Retinal pigment epithelial cell (primary cell): ENCODE measurements around the gene FXR2.

ENCODE experiments used
- DNase-seq: peaks from one replicate; pipeline ENCODE4 v3.0.0-alpha.2; 2010; ENCODE audit warnings: low read depth
- H3K4me3 ChIP-seq: 2 replicates; pipeline ENCODE4 v1.5.1; 2011; ENCODE audit warnings: mild to moderate bottlenecking, low read length, control low read depth, moderate library complexity
- TF ChIP-seq, protein P1 (sequence below): conservative IDR thresholded peaks from 2 replicates; pipeline ENCODE4 v1.5.1; 2011; ENCODE audit warnings: low read depth, low read length, control low read depth, inconsistent platforms

FXR2 gene

DNA sequence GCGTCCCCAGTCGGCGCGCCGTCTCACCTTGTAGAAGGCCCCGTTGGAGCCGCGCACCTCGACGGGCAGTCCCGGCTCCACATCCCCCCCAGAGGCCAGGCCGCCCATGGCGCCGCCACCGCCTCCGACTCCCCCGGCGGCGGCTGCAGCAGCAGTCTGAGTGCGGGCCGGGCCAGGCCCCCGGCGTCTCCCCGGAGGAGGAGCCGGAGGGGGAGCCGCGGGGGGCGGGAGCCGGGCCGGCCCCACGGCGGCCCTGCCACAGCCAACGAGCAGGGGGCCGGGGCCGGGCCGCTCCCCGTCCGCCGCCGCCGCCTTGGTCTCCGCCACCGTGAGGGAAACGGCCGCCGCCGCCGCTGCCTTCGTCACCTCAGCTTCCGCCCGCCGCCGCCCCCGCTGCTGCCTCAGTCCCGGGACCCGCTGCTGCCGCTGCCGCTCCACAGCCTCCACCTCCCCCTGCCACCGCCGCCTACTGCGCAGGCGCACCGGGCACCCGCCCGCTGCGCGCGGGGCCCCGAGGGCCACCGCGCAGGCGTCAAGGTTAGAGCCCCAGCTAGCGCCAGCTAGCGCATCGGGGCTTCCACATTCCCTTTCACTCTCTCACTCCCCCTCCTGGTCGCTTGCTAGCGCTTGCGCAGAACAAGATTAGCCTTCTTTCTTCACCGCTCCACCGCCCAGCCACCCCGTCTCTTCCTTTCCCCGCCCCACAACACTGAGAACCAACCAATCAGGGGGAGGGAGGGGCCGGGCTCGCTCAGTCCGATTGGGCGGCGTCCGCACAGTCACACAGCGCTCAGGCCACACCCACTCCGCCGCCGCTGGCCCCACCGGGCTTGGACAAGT, at the start of gene FXR2:
FXR2 (minus strand) TSS at position 473 of the 840 bp plus-strand sequence; CDS start at position 108, 365 bp downstream.
- peak; percentile 99 for DNase-seq
- TF ChIP-seq, protein P1, sequence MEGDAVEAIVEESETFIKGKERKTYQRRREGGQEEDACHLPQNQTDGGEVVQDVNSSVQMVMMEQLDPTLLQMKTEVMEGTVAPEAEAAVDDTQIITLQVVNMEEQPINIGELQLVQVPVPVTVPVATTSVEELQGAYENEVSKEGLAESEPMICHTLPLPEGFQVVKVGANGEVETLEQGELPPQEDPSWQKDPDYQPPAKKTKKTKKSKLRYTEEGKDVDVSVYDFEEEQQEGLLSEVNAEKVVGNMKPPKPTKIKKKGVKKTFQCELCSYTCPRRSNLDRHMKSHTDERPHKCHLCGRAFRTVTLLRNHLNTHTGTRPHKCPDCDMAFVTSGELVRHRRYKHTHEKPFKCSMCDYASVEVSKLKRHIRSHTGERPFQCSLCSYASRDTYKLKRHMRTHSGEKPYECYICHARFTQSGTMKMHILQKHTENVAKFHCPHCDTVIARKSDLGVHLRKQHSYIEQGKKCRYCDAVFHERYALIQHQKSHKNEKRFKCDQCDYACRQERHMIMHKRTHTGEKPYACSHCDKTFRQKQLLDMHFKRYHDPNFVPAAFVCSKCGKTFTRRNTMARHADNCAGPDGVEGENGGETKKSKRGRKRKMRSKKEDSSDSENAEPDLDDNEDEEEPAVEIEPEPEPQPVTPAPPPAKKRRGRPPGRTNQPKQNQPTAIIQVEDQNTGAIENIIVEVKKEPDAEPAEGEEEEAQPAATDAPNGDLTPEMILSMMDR, result peak; percentile 72
- peak within 1 kb of the TSS; percentile 87 for H3K4me3 ChIP-seq

DNA sequence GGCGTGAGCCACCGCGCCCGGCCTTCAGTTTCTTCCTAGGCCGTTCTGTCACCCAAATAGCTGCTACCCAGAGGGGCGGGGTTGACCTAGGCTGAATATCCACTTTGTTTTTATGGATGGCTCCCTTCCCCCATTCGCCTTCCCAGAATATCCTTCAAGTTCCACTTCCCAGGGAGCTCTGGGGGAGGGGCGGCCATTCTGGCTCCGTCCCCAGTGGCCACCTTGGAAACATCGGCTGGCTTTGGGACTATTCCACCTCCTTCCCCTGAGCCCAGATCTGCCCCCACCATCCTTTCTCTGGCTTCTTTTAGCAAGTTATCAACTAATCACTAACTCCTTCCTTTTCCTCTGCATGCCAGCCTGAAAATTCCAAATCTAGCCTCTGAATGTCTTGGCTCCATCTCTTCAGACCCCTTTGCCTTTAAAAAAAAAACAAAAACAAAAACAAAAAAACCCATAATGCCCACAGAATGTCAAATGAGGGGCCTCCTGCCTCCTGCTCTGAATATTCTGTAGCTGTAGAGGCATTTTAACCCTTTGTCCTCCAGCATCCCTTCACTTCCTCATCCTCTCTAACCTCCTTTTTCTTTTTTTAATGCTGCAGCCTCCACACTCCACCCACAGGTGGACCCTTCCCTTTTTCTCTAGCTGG, 42.4 kb upstream of the FXR2 start:
- TF ChIP-seq, protein P1, result peak; percentile 7
- H3K4me3 ChIP-seq, result no peak overlapping the region
- no peak for DNase-seq

DNA sequence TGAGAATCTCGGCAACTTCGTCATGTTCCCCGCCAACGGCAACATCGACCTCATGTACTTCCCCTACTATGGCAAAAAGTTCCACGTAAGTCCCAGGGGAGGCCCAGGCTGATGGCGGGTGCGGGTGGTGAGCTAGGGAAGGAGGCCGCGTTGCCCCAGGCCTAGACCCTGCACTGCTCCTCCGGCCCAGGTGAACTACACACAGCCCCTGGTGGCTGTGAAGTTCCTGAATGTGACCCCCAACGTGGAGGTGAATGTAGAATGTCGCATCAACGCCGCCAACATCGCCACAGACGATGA, 40.8 kb upstream of the FXR2 start:
- DNase-seq, result no peak
- H3K4me3 ChIP-seq, result no peak overlapping the region
- TF ChIP-seq, protein P1, result no peak

DNA sequence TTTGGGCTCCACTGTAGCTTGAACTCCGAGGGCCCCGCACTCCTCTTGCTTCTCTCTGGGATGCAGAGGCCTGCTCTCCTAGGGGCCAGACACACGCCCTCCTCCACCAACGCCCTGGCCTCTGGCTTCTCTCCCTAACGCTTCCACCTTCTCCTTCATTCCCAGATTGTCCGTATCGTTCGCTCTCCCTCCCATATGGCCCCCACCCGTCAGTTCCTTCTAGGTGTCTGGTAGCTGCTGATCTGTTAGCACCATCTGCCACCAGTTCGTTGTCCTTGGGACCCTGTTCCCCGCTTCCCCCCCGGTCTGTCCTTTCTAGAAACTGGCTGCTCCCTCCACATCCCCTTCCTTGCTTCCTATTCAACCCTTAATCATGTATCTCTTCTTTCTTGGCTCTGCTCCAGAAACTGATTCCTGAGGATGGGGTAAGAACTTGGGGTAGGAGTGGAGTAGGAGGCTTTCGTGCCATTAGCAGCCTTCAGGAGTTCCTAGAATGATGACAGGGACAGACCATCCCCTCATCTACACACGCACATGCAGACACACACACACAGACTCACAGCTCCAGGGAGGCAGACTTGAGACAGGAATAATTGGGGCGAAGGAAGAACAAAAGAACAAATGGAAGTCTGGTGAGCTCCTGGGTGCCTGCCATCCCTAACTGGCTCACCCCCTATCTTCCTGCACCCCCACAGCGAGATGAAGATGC, 40.3 kb upstream of the FXR2 start:
- DNase-seq, result no peak
- H3K4me3 ChIP-seq, result no peak overlapping the region
- TF ChIP-seq, protein P1, result no peak

DNA sequence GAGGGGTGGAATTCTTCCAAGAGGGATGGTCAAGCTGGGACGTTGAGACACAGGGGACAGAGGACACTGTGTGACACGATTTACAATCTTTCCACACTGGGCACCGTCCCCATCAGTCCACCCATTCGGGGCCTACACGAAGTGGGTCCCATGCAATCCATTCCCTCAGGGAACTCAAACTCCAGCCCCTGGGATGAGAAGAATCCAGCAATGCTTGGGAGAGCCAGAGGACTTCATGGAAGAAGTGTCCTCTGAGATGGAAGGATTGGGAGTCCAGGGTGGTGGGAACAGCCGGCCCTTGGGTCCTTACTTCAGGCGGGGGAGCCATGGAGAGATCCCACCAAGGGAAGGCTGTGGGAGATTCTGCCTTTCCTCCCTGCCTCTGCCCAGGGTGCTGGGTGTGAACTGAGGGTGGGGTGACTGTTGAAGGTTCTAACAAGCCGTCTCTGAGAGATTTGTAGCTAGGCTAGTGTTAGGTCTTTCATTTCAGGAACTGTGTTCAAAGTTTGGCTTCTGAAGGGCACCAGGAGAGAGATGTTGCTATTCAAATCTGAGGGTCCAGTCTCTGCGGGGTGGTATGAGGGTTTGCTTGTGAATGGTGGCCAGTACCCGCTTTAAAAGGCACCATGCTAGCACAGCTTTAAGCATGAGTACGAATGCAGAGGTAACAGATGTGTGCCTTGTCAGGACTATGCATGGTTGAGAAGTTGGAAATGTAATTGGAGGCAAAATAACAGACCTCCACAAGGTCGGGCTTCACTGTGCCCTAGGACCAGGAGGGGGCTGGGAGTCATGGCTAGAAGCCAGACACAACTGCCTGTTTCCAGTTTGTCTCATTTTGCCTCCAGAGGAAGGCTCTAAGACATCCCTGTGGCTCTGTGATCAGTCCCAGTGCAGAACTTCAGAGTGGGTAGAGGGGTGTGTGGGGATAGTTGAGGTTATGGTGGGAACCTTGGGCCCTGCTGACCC, 38.0 kb upstream of the FXR2 start:
- no peak for DNase-seq
- TF ChIP-seq, protein P1, result no peak
- no peak overlapping the region for H3K4me3 ChIP-seq

DNA sequence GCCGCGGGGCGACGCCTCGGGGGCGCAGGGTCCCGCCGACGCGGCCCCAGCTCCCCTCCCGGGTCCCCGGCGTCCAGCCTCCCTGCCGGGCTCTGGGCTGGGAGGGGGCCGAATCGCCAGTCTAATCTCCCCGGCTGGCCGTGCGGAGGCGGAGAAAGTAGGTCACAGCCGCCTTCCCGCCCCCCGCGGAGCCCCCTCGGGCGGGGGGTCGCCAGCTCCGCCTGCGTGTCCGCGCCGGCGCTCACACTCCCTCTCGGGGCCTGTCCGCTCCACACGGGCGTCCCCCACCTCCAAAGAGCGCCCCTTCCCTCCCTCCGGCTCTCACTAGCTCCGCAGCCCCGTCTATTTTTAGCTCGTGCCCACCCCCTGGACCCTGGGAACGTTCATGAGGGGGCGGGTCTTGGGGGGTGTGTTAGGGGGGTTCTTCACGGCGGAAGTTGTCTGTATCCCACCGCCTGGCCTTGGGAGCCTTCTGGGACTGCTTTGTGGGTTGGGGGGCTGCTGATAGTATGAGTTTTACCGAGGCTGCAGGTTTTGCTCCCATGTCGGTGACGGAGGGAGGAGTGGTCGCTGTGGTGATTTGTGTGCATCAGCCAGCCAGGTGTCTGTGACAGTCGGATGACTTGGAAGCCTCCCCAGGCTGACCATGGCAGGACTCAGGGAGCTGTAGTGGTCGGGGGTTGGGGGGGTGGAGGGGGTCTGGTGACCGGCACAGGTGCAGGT, 37.1 kb upstream of the FXR2 start:
- TF ChIP-seq, protein P1, result no peak
- H3K4me3 ChIP-seq, result no peak overlapping the region
- no peak for DNase-seq
